Activated CD8-positive, alpha-beta memory T cell treated with anti-CD3 and anti-CD28 coated beads for 36 hours (primary cell): ENCODE data around the gene EPHX1. TPM values are rescaled to one million over a fixed set of nuclear protein-coding genes. Genes with fewer than 3 reads are reported as not detected.
"Not testable (repeated sequence)": the region's sequence is repeated elsewhere in the genome, so short reads cannot be mapped to it uniquely, and the experiment has no call there.

Experiments
- CTCF ChIA-PET: fragments of 350-600 bp; sonication (Branson Sonifier 250); formaldehyde crosslinking; loops from one replicate; lab custom pipeline; 2021; ENCODE audit warnings: antibody characterized with exemption; lab: Charles Lee
- POLR2A ChIA-PET: fragments of 350-600 bp; sonication (Branson Sonifier 250); formaldehyde crosslinking; loops from one replicate; lab custom pipeline; 2021; ENCODE audit warnings: antibody characterized with exemption; lab: Charles Lee
- total RNA-seq, 2 experiments: library from RNA; stranded (reverse); gene quantifications; one replicate each; pipeline ENCODE4 v1.2.3, GENCODE V29; 2021

The EPHX1 gene
- total RNA-seq, 2 experiments from 2014 or later: 1.8 to 2.4 TPM

DNA sequence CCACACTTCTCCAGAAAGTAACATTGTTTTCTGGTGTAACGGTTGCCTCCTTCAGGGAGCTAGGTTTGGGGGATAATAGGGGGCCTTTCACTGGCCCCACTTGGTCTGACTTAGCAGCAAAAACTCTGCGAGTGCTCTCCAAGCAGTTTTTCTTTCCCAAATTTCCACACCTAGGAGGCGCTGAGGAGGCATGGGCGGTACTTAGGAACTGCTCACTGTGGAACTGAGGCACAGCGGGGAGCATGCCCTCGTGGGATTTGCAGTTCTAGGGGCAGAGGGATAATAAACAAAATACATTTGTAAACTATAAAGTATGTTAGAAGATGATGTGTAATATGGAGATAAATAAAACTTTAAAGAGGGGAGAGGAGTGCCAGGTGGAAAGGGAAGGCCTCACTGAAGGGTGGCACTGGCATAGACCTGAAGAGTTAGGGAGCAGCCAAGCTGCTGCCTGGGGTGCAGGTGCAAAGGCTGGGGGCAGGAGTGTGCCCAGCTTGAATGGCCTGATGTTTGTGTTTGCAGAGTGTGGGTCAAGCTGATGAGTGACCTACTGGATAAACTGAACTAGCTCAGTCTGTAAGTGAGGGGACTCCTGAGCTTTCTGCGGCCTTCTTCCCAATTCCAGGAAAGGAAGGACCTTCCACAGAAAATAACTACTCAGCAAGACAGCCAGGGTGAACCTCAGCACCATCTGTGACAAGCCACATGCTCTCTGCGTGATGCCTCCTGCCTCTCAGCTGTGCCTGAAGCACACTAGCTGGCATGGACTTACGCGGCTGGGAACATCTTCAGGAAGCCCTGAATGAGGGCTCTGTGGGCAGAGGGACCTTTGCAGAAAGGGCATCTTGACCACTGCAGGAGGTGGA, 1.9 kb downstream of the EPHX1 start:
- ChIA-PET CTCF (interaction anchor here (0.9 to 1.2 kb wide), 2 partner anchors 28 to 71 kb away, joined by 3 read pairs; no protein-coding TSS in a partner anchor), POLR2A (no interaction called here)

DNA sequence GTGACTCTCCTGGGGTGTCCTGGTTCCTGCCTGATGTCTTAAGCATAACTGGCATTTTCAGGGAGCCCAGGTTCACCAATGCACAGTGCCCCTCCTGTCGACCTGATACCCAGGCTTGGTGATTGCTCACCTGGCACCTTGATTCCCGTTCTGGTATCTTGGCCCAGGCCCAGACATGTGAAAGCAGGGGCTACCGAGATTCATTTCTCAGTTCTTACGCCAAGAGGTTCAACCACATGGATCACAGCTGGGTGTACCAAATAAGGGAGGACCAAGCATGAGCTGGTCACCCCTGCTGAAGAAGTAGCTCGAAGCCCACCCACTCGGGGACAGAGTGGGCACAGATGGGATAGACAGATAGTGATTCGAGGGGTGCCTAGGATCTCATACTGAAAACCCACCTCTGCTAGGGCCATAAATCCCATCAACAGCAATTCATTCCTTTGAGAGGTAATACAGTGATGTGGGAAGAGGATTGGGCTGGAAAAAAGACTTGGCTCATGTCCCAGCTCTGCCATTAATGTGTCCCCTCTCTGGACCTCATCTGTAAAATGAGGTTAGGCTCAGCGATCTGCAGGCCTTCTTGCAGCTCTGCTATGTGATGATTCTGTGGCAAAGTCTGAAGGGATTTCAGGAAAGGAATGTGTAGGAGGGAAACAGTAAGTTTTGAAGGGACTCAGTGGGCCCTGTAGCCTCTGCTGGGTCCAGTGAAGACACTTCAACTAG, 2.7 kb downstream of the EPHX1 start:
- CTCF ChIA-PET: no interaction called here
- POLR2A ChIA-PET: no interaction called here

DNA sequence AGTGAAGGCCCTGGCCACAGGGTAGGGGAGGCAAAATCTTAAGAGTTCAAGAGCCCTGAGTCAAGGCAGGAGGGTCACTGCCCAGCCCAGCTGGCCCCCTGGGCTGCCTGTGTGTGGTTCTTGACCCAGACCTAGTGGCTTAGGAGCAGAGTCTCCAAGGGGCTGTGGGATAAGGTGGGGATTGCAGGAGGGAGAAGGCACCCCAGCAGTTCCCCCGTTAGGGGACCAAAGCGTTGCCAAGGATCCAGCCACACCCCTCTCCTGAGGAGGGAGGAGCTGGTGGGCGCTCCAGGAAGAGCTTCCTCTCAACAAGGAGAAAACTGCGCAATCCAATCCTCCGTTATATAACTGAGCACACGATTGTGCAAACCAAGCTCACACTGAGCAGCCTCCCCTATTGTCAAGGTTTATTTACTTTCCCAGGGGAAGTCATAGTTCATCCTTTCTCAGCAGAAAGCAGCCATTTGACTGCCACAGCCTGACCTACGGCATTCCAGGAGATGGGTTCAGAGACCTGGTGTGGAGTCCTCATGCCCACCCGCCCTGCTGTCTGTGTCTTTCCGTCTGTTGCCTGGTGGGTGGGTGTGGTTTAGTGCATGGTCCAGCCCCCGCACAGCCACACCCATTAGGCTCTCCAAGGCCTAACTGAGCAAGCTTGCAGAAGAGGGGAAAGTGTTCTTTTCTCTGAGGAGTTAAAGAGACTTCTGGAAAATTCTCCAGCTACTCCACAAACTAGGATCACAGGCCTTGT, 3.5 kb downstream of the EPHX1 start:
- CTCF ChIA-PET: no interaction called here
- POLR2A ChIA-PET: interaction anchor here (0.5 kb wide), 1 partner anchor 1439 kb away, joined by 6 read pairs; no protein-coding TSS in a partner anchor

DNA sequence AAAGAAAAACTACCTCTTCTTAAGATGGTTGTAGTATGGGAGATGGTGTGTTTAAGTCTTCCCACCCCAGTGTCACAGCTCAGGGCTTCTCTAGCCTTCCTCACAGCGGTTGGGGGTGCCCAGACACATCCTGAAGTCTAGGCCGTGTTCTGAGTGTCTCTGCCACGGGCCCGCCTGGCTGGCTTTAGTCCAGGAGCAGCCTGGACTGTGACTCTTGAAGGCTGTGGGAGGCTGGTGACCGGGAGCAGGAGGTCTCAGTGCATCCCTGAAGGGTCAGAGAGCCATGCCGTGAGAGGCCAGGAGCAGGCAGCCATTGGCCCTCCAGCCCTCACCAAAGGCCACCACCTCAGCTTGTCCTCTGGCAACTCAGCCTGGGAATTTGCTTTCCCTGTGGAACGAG, 4.5 kb downstream of the EPHX1 start:
- POLR2A ChIA-PET: no interaction called here
- CTCF ChIA-PET: no interaction called here

DNA sequence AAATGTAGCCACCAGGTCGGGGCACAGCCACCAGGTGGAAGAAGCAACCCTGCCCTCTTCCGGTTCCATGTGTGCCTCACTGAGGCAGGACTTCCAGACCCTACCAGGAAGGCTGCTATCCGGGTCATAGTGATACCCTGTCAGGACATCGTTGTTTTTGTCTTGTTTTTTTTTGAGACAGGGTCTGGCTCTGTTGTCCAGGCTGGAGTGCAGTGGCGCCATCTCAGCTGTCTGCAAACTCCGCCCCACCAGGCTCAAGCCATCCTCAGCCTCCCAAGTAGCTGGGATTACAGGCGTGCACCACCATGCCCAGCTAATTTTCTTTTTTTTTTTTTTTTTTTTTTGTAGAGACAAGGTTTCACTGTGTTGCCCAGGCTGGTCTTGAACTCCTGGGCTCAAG, 5.2 kb downstream of the EPHX1 start:
- POLR2A ChIA-PET, CTCF ChIA-PET: not testable (repeated sequence)

DNA sequence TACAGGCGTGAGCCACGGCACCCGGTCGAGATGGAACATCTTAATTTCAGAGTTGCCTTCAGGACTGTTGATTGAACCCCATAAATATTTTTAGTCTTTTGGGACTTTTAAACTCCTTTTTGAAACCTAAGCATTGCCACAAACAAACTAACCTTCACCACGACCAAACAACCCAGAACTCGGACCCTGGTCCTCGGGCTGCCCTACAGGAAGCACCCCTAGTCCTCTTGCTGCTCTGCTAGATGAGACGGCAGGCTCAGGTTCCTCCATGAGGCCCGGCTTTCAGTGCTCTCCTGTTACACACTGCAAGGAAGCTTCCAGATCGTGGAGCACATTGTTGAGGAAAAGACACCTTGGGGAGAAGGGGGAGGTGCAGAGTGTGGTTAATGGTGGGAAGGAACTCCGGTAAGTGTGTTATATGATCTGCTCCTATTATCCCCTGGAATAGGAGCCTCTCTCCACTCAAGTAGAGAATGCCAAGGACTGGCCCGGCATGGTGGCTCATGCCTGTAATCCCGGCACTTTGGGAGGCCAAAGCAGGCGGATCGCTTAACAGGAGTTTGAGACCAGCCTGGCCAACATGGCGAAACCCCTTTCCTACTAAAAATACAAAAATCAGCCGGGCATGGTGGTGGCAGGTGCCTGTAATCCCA, 5.7 kb downstream of the EPHX1 start:
- POLR2A ChIA-PET: no interaction called here
- CTCF ChIA-PET: no interaction called here

DNA sequence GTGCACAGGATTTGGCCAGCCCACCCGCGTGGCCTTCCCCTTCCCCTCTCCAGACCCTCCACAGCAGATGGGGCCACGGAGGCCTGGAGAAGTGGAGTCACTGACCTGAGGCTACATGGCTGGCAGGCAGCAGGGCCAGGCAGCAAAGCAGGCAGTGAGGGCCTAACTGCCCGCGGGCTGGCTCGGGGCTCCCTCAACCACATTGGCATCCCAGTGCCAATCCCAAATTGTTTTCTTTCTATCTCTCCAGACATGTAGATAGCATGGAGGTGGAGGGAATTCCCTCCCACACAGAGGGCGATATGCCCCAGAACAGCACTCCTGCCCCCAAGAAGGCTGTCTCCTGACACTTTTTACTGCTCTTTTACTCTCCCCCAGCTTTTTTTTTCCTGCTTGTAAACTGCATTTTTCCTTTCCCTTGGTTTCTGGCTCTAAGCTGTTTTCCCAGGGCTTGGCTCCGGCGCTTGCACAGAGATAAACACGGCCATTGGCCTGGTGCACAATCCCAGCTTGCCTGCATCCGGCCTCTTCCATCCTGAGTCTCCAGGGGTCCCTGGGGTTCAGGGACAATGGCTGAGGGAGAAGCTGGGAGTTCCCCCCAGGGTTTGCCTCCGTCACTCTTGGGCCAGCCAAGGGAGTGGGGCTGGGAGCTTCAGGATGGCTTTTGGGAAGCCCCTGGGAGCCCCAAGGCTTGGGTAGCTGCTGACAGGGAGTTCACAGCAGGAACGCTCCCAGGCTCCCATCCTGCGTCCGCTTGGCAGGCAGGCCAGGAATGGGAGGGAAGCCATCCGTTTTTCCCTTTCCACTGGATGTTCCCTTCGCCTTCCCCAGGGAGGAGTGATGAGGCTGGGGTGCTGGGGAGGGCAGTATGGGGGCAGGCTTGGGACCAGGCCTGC, 7.0 kb downstream of the EPHX1 start:
- CTCF ChIA-PET: no interaction called here

DNA sequence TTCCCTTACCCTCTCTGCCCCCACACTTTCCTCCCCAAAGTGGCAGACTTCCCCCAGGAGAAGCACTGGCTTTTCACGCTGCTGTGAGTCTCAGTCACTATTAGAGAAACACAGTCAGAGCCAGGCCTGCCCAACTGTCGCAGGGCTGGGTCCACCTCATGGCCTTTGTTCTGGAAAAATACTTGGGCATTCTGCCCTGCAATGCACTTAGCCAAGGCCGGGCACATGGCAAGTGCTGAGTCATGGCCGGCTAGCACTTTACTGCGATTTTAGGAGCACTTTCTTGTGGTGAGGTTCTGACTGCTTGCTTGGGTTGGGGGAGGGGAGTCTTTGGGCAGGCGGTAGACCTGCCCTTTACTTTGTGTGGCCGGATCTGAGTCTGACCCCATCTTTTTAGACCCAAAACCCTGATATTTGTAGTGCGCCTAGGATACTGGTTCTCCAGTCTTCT, 7.7 kb downstream of the EPHX1 start:
- CTCF ChIA-PET: no interaction called here
- POLR2A ChIA-PET: no interaction called here

More for the DNA sequence above, 7.0 kb downstream of the EPHX1 start:
- POLR2A ChIA-PET: no interaction called here

DNA sequence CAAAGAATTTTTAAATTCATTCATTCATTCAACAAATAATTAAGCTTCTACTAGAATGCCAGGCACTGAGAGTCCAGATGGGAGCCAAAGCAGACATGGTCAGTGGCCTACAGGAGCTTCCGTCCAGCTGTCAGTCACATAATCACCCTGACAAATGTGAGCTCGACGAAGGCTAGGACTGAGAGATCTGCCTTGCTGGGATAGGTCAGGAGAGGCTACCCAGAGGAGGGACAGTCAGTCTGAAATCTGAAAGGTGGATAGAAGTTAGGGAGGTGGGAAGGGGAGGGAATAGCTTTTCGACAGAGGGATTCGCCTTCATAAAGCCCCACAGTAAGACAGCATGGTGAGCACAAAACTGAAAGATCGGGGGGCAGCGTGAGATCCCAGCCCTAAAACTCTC, 8.3 kb downstream of the EPHX1 start:
- ChIA-PET POLR2A (interaction anchor here (0.8 kb wide), 1 partner anchor 114 kb away, joined by 11 read pairs; no protein-coding TSS in a partner anchor), CTCF (no interaction called here)

DNA sequence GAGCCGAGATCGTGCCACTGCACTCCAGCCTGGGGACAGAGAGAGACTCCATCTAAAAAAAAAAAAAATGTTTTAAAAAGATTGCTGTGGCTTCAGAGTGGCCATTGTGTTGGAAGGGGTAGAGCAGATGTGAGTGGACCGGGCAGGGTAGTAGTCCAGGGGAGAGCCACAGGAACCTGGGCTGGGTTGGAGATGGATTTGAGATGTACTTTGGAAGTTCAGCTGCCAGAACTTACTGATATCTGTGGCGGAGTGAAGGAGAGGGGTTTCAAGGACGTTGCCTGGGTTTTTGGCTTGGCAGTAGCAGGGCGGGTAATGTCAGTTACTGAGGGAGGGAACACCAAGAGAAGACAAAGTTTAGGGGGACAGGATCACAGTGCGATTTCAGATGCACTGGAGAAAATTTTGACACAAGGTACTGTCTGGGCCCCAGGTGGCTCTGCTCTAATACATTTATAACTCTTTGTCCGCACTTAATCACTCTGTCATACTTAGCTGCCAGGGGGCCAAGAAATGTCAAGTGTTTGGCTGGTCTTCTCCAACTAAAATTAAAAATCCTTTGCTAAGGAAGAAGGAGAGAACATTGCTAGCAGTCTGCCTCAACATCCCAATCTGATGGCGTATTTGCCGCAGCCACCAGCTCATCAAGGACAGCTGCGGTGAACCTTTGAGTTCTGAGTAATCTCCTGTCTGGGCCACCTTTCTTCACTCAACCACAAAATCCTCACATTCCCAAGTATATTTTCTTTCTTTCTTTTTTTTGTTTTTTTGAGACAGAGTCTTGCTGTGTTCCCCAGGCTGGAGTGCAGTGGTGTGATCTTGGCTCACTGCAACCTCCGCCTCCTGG, 9.6 kb downstream of the EPHX1 start:
- ChIA-PET CTCF (interaction anchor here (1.0 kb wide), 1 partner anchor 58 kb away, joined by 3 read pairs; no protein-coding TSS in a partner anchor), POLR2A (no interaction called here)

DNA sequence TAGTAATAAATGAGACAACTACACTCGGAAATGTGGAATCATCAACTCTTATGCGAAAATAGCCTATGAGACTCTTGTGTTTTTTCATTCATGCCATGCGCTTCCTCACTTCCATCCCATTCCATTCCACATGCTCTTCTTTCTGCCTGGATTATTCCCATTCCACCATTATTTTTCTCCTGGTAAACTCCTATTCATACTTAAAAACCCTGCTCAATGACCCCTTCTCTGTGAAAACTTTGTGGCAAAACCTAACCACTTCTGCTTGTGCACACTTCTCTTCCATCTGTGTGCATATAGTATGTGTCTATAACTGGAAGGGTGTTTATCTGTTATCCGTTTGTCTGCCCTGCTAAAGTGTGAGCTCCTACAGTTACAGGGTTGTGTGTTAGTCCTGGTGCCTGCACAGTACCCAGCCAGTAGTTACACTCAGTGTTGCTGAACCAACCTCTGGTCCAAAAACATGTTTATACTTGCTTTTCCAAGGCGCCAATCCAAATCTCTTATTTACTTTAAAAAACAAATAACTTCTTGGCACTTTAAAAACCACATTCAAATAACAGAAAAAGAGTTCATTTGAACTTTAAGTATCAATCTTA, 10.7 kb downstream of the EPHX1 start:
- CTCF ChIA-PET: no interaction called here
- POLR2A ChIA-PET: no interaction called here

DNA sequence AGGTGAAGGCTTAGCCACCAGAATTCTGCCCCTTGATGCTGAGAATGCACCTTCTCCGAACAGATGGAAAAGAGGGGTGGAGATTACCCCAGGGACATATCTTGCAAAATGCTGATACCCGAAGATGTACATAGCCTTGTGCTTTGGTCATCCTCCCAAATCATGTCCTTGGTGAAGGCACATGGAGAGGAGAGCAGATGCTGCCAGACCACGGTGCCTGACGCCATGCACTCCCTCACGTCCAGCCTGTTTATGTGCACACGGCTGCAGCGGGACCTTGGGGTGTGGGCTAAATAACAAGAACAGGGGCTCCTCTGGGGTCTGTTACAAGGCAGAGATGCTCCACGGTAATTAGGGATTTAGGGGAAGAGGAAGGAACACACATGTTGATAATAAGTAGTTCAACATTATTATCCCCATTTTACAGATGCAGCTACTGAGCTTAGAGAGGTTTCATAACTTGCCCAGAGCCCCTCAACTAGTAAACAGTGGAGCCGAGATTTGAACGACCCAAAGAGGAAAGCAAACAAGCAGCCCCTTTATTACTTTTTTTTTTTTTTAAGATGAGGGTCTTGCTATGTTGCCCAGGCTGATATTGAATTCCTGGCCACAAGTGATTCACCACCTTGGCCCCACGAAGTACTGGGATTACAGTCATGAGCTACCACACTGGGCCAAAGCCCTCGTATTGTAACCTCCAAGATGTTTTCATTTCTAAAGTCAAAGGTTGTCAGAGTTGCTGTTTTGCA, 12.9 kb downstream of the EPHX1 start:
- POLR2A ChIA-PET: no interaction called here

DNA sequence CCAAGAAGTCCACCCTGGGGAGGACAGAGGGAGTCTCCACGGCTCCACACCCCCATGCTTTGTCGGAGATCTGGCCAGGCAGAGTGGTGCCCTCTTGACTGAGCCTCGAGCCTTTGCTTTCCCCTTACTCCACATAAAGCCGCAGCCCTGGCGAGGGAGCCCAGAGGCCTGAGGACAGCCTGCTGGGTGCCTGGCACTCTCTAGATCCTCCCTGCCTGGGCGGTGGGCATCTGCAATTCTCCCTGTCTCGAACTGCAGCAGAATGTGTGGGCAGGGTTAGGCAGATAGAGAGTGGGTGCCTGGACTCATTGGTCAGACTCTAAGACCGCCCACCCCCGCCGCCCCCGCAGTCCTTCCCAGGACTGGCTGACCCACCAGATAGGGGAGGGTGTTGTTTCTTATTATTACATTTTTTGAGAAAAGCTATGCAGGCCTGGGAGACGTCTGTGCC, 13.9 kb downstream of the EPHX1 start:
- ChIA-PET CTCF (no interaction called here), POLR2A (interaction anchor here (0.5 kb wide), 1 partner anchor 79 kb away, joined by 4 read pairs; no protein-coding TSS in a partner anchor)

More for the DNA sequence above, 12.9 kb downstream of the EPHX1 start:
- CTCF ChIA-PET: no interaction called here

DNA sequence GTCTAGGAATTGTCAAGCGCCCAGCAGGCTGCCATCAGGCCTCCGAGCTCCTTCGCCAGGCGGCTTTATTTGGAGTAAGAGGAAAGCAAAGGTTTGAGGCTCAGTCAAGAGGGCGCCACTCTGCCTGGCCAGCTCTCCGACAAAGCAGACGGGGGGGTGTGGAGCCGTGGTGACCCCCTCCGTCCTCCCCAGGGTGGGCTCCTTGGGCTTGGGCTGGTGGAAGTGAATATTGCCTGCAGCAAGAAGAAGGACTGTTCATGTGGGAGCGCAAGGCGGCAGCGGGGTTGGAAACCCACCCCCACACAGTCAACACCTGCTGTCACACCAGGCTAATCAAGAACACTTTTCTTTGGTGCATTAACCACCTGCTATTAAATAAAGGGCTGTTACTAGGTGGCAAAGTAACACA, 14.6 kb downstream of the EPHX1 start:
- ChIA-PET POLR2A (interaction anchor here (0.5 kb wide), 1 partner anchor 78 kb away, joined by 4 read pairs; no protein-coding TSS in a partner anchor), CTCF (no interaction called here)

DNA sequence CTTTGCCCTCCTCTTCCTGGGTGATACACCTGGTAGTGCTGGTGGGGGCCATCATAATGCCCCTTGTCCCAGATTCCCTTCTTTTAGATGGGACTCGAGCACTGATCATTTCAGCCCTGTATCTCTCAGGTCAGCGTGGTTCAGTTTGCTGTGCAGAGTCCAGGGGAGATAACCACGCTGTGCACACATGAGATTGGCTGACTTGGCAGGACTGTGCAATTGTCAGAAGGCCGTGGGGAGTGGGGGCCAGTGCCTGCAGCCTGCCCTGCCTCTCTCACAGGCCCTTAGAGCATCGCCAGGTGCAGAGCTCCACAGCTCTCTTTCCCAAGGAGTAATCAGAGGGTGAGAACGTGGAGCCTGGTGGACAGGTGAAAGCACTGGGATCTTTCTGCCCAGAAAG, 15.2 kb downstream of the EPHX1 start:
- CTCF ChIA-PET: no interaction called here

DNA sequence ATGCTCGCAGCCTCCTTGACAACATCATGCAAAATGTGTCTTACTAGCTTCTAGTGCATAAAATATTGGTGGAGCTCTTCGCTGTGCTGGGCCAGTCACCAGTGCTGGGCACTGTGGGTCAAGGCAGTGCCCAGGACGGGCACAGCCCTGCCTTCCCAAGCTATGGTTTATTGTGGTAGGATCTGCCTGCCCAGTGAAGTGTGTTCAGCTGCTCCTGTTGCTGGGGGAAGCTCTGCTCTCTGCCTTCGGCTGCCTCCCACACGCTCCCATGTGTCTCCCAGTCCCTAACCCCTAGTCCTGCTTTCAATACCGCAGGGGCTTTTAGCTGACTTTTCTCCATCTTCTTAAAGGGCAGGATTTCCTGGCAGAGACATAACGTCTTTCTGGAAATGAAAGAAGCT, 15.7 kb downstream of the EPHX1 start:
- CTCF ChIA-PET: interaction anchor here (0.6 to 0.7 kb wide), 2 partner anchors 372 to 463 kb away, joined by 3 to 4 read pairs; no protein-coding TSS in a partner anchor

More for the DNA sequence above, 15.2 kb downstream of the EPHX1 start:
- POLR2A ChIA-PET: no interaction called here

More for the DNA sequence above, 15.7 kb downstream of the EPHX1 start:
- POLR2A ChIA-PET: no interaction called here
